Right lobe of liver (tissue), 4 donors: ENCODE results near the gene FREY1.

ENCODE experiments used
- POLR2A ChIP-seq: fragments of 450-650 bp; IDR thresholded peaks from one replicate; pipeline ENCODE4 v1.6.1; 2017; ENCODE audit warnings: antibody characterized with exemption, mild to moderate bottlenecking
- TF ChIP-seq, protein P1 (sequence below), 4 donors: fragments of 200-600 bp in 3 of 4; fragments of 450-650 bp in 1 of 4; IDR thresholded peaks; one replicate each; pipeline versions ENCODE4 v1.5.1 to v1.8.0; 2016 to 2022; ENCODE audit warnings: antibody characterized with exemption in 4 of 4, mild to moderate bottlenecking in 2 of 4
- donor health status: DM: no; HTN: no; CAD: no.
- donor health status: DM: no; HTN: no; CAD: no.
- donor health status: DM: no; HTN: yes; CAD: no.

DNA sequence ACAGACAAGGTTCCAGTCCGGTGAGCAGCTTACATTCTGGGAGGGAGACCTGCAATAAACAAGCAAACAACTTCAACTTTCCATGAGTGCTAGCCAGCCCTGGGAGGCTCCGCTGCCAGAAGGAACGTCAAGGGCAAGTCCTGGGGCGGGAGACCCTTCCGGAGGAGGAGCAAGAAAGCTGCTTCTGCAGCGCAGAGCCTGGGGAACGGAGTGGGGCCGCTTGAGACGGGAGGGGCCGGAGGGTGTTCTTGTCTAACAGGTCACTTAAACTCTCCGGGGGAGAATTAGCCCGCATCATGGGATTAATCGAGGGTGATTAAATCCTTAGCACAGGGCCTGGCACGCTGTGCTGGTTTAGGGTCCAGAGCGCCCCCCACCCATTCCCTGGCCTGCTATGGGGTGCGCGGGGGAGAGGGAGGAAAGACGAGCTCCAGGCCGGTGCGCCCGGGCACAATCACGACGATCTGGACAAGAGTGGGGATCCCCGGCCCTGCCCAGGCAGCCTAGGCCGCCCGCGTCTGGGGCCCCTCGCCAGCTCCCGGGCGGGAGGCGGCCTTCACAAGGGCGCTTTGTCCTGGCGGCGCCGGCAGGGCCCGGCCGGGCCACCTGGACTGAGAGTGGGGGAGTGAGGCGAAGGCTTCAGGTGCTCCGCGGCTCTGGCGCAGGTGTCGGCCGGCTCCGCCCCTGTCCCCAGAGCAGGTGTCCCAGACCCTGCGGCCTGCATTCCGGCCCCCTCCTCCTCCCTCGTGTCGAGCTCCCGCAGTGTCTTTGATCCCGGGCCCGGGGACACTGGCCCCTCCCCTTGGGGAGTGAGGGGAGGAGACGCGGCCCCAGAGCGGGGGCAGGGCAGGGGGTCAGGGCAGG, 14.7 kb upstream of the FREY1 start:
- TF ChIP-seq POLR2A: no peak
- TF ChIP-seq, protein P1, sequence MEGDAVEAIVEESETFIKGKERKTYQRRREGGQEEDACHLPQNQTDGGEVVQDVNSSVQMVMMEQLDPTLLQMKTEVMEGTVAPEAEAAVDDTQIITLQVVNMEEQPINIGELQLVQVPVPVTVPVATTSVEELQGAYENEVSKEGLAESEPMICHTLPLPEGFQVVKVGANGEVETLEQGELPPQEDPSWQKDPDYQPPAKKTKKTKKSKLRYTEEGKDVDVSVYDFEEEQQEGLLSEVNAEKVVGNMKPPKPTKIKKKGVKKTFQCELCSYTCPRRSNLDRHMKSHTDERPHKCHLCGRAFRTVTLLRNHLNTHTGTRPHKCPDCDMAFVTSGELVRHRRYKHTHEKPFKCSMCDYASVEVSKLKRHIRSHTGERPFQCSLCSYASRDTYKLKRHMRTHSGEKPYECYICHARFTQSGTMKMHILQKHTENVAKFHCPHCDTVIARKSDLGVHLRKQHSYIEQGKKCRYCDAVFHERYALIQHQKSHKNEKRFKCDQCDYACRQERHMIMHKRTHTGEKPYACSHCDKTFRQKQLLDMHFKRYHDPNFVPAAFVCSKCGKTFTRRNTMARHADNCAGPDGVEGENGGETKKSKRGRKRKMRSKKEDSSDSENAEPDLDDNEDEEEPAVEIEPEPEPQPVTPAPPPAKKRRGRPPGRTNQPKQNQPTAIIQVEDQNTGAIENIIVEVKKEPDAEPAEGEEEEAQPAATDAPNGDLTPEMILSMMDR (IDR thresholded peaks at IDR 0.05): no peak
